Stimulated activated CD8-positive, alpha-beta memory T cell treated with anti-CD3 and anti-CD28 coated beads, Interleukin-7, amount 100 ng/mL, for 1 hour (primary cell): Measurements from ENCODE around the gene ARHGAP8.
"Not testable (repeated sequence)": the region's sequence is repeated elsewhere in the genome, so short reads cannot be mapped to it uniquely, and the experiment has no call there.

Experiments
- DNase-seq, 2 donors: peaks; one replicate each; pipeline ENCODE4 v3.0.0-alpha.2; 2020; ENCODE audit warnings: low read depth in 2 of 2

ARHGAP8 gene

DNA sequence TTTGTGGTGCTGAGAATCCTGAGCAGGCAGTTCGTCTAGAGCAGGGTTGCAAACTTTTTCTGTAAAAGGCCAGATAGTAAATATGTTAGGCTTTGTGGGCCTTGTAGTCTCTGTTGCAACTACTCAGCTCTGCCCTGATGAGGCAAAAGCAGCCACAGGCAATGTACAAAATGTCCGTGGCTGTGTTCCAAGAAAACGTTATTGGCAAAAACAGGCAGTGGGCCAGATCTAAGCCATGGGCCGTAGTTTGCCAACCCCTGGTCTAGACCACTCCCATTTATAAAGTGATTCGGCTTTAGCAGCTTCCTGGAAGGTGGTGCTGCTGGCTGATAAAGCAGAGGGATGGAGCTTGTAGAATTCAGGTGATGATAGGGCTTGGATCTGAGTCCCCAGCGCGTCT, 106.4 kb downstream of the ARHGAP8 start:
- DNase-seq, result not testable (repeated sequence)

DNA sequence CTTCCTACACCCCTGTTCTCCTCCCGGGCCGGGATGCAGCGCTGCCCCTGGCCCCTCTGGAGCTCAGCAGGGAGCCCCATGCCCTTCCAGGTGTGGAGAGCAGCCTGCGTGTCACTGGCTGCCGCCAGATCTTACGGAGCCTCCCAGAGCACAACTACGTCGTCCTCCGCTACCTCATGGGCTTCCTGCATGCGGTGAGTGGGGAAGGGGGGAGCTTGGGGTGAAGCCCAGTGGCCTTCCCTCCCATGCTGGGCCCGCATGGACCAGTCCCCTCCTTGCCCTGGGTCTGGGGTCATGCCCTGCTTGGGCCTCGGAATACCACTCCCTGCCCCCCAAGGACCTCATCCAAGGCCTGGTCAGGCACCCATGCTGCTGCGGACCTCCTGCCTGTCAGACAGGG, 107.3 kb downstream of the ARHGAP8 start:
- DNase-seq, result no peak

DNA sequence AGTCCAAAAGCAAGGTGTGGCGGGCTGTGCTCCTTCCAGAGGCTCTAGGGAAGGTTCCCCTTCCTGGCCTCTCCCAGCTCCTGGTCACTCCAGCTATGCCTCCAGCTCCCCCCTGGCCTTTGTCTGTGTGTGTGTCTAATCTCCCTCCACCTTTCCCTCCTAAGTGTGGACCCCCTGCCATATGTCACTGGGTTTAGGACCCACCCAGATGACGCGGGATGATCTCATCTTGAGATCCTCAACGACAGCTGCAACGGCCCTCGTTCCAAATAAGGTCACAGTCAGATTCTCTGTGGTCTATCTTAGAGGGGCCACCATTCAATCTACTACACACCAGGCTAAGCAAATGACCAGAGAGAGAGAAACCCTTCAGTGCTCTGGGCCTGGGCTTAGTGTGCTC, 107.9 kb downstream of the ARHGAP8 start:
- DNase-seq, result no peak

DNA sequence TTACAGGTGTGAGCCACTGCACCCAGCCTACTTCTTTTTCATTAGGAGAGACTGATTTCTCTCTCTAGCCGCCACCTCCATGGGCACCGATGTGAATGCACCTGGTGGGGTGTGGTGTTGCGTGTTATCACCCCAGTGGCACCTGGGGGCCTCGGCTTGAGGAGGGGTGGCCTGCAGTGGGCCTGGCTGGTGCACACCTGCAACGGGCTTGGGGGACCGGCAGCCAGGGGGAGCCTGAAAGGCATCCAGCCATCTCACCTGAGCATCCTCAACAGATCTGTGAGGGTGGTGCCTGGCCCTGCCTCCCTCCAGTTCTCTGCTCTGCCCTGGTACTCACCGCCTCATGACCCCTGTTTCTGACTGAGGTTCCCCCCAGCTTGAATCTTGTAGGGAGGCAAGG, 108.9 kb downstream of the ARHGAP8 start:
- DNase-seq, result no peak

DNA sequence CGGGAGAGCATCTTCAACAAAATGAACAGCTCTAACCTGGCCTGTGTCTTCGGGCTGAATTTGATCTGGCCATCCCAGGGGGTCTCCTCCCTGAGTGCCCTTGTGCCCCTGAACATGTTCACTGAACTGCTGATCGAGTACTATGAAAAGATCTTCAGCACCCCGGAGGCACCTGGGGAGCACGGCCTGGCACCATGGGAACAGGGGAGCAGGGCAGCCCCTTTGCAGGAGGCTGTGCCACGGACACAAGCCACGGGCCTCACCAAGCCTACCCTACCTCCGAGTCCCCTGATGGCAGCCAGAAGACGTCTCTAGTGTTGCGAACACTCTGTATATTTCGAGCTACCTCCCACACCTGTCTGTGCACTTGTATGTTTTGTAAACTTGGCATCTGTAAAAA, 109.9 kb downstream of the ARHGAP8 start:
- DNase-seq, result no peak

DNA sequence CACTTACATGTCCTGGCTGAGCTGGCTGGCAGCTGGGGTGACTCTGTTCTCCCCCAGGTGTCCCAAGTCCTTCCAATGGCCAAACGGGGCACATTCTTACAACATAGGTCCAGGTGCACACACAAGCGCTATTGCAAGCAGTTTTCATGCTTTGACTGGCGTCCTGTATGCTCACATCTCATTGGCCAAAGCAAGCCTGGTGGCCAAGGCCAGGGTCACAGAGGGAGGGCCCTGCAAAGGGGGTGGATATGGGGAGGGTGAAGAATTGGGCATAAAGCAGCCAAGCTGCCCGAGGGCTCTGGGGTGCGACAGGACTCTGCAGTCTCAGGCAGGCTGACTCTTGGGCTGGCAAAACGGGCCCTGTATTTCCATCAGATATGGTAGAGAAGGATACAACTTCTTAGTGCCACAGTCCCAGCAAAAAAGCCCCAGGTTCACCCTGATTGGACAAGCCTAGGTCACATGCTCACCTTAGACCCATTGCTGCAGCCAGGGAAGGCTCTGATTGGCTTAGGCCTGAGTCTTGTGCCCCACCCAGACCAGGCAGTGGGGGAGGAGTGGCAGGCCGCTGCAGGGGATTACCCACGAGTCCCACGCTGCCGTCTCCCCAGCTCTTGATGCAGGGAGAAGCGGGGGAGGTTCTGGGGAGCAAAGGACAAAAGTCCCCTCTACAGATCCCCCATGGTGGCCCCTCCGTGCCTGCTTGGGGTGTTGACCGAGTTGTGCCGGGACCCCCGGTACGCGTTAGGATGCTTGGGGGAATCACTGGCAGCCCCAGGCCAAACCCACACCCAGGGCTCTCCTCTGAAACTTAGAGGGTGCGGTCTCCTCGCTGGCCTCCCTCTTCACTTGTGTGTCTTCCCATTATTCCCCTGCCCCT, 110.8 kb downstream of the ARHGAP8 start:
- no peak for DNase-seq

DNA sequence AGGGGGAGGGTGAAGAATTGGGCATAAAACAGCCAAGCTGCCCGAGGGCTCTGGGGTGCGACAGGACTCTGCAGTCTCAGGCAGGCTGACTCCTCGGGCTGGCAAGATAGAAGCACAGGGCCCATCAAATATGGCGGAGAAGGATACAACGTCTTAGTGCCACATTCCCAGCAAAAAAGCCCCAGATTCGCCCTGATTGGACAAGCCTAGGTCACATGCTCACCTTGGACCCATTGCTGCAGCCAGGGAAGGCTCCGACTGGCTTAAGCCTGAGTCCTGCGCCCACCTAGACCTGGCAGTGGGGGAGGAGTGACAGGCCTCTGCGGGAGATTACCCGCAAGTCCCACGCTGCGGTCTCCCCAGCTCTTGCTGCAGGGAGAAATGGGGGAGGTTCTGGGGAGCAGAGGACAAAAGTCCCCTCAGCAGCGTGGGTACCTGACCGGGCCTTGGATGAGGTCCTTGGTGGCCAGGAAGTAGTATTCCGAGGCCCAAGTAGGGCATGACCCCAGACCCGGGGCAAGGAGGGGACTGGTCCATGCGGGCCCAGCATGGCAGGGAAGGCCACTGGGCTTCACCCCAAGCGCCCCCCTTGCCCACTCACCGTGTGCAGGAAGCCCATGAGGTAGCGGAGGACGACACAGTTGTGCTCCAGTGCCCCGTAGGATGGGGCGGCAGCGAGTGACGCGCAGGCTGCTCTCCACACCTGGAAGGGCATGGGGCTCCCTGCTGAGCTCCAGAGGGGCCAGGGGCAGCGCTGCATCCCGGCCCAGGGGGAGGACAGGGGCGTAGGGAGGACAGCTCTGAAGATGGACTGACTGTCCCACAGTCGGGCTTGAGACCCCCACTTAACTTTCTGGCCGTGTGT, 113.0 kb downstream of the ARHGAP8 start:
- DNase-seq, result no peak

DNA sequence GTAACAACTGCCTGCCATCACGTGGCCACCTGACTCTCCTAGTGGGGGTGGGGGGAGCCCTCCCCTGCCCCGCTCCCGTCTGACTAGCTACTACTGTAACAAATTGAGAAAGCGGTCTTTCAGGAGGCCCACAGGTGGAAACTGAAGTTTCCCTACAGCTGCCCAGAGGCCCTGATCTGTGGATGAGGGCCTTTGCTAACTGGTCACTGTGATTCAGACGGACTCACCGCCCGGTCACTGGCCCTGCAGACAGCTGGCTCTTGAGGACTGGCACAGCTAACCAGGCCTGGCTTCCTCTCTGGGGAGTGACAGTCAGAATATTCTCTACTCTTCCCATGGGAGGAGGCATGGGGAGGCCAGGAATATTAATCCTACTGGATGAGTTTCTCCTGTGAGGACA, 116.8 kb downstream of the ARHGAP8 start:
- no peak for DNase-seq

DNA sequence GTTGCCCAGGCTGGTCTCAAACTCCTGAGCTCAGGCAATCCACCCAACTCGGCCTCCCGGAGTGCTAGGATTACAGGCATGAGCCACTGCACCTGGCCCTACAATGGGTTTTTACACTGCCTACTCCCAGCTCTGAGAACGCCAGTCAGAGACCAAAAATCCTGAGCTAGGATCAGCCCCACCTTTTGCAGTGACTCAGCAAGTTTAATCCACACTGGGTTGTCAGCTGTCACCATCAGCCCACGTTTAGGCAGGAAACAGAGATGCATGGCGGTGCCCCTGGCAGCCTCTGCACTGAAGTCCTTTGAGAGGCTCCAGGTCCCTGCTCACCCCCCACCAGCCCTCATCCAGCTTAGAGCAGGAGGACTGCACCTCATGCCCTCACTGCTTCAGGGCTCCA, 117.6 kb downstream of the ARHGAP8 start:
- DNase-seq, result no peak

DNA sequence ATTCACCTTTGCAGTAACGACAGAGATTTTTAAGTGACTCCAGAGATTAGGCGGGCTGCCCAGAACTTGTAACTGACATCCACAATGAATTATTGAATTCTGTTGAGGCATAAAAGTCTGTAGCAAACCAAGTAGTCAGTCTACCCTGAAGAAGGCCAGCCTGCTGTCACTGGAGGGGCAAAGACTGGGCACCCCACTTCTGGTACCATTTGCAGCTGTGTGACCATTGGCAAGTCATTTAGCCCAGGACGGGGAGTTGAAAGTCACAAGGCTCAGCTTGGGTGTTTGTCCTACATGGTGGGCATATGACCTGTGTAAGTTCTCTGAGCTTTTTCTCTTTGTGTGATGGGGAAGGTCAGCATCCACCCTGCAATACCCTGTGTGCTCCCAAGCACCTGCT, 119.4 kb downstream of the ARHGAP8 start:
- DNase-seq, result no peak

DNA sequence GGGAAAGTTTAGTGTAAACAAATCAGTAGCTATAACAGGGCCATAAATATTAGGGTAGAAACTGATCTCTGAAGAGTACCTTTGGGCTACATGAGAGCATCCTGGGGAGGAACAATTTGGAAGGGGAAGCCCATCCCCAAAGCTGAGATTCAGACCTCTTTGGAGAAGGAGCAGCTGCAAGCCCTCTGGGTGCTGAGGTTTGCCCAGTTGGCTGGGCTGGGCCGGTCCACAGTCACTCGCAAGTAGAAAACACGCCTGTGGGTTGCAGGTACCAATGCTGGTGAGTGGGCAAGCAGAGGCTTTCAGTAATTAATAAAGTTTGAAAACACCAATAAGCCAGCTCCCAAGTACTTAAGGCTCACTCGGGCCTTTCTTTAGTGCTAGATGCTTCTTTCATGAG, 124.5 kb downstream of the ARHGAP8 start:
- DNase-seq, result no peak

DNA sequence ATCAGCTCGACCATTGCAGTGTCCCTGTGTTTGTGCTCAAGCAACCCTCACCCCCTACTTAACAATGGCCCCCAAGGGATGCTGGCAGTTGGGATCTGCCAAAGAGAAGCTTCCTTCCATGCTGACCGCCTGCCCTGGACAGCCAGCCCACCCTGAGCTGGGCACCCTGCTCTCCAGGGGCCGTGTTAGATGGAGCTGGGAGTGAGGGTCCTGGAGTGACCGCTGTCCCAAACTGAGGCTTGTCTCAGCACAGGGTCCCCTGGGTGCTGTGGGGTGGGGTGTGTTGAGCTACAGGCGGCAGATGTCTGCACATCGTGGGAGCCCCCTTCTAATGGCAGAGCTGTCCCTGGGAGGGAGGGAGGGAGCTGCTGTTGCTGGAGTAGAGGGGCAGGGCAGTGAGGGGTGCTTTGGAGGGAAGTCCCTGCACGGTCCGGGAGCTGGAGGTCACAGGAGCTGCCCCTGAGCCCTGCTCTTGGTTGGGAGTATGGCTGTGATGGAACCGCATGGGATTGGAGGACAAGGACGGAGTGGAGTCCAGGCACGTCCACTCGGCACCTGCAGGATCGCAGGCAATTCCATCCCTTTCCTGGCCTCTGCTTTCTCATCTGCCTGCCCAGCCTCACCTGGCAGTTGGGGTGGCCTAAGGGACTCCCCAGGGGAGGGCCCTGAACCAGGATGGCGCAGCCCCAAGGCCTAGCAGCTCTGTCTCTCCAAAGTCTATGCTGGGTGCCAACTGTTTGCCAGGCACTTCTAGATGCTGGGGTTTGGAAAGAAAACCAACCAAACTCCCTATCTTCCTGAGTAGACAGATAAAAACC, 126.3 kb downstream of the ARHGAP8 start:
- DNase-seq, result no peak

DNA sequence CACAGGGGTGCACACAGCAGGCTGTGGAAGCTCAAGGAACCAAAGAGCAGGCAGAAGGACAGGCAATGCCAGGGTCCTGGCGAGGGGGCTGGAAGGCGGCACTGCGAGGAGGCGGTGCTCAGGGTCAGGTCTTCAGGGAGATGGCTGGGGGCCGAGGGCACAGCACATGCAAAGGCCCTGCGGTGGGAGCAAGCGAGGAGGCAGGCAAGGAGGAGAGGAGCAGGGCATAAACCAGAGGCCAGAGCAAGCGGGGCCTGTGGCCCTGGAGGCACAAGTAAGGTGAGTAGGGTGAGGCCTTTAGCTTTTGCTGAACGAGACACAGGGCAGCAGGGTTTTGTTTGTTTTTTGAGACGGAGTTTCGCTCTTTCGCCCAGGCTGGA, 126.9 kb downstream of the ARHGAP8 start:
- DNase-seq, result no peak

DNA sequence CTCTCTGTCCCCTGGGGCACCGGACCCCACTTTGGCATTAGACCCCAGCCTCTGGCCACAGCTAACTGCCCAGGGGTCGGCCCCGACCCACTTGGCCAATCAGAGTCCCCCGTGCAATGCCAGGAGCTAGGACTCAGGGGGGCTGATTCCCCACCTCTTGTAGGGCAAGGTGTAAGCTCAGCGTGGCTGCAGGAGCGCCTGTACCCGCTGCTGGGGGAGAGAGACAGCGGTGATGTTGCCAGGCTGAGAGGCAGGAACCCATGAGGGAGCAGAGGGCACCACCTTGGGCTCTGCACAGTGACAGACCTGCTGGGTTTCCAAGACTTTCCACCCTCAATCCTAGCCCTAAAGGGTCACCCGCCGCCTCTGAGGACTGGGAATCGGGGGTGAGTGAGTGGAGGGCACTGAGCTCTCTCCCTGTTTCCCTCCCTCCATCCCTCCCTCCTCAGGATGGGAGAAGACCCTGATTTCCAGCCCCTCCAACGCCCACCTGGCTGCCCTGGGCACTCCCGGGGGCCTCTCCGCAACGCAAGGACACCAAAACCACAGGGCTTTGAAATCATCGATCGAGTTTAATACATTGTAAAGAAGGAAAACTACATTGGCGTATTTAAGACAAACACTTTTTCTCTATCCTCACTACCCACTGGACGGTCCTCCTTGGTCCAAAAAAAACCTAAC, 128.4 kb downstream of the ARHGAP8 start:
- DNase-seq, result no peak

DNA sequence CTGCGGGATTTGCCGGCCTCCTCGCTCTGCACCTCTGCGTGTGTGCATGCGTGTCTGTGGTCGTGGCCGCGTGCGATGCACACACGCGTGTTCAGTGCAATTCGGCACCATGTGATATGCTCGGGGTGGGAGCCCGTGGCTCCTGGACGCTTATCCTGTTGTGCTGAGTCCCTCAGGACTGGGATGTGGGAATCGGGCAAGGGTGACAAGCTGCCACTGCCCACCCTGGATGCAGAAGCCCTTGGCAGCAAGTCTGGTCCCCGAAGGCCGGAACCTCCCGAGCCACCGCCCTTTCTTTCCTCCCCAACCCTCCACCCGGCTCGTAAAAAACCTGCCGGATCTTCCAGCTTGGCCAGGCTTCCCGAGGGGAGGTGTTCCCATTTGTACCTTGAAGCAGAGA, 129.2 kb downstream of the ARHGAP8 start:
- no peak for DNase-seq

DNA sequence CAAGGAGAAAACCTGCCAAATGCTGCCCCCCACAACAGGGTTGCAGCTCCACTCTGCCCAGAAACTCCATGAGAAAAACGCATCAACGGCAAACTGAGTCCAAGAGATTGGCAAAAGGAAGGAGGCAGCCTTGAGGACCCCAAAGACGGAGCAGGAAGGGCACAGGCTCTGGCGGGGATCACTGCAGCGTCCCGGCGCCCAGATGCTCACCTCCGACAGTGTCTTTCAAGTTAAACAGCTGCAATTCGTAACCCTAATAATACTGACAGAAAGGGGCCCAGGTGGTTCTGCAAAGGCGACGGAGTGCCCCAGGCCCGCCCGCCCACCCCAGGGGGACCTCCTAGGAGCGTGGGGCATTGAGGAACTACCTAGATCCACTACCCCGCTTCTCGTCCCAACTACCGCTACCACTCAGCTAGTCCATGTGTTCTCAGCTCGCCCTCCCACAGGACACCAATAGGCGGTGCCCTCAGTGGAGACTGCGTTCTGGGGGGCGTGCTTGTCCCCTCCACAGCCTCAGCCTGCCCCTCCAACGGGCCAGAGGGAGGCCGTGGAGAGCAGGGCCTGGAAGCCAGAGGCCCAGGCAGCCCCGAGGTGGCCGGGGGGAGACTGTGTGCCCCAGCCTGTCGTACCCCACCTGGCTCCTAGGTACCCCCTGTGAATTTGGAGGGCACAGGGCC, 130.0 kb downstream of the ARHGAP8 start:
- no peak for DNase-seq

DNA sequence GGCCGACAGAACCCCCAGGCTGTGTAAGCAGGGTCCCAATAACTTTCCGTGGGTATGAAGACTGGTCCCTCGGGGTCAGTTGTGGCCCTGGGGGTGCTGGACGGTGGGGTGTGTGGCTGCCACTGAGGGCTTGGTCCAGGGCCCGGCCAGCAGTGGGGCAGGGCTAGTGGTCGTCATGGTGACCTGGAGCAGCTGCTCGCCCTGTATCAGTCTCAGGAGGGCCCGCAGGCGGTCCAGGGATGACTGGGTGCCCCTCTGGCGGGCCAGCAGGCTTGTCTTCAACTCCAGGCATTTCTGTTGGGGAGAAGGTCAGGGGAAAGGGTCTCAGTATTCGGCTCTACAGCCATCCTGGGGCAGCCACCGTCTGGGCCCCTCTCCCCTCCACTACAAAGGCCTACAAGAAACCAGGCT, 130.6 kb downstream of the ARHGAP8 start:
- DNase-seq, result no peak

DNA sequence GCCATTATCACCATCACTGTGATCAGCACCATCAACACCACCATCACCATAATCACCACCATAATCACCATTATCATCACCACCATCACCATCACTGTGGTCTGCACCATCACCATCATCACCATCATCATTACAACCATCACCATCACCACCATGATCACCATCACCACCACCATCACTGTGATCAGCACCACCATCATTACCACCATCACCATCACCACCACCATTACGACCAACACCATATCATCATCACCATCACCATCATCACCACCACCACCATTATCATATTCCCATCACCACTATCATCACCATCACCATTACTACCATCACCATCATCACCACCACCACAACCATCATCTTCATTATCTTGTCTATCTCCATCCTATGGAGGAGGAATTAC, 132.2 kb downstream of the ARHGAP8 start:
- DNase-seq, result no peak

DNA sequence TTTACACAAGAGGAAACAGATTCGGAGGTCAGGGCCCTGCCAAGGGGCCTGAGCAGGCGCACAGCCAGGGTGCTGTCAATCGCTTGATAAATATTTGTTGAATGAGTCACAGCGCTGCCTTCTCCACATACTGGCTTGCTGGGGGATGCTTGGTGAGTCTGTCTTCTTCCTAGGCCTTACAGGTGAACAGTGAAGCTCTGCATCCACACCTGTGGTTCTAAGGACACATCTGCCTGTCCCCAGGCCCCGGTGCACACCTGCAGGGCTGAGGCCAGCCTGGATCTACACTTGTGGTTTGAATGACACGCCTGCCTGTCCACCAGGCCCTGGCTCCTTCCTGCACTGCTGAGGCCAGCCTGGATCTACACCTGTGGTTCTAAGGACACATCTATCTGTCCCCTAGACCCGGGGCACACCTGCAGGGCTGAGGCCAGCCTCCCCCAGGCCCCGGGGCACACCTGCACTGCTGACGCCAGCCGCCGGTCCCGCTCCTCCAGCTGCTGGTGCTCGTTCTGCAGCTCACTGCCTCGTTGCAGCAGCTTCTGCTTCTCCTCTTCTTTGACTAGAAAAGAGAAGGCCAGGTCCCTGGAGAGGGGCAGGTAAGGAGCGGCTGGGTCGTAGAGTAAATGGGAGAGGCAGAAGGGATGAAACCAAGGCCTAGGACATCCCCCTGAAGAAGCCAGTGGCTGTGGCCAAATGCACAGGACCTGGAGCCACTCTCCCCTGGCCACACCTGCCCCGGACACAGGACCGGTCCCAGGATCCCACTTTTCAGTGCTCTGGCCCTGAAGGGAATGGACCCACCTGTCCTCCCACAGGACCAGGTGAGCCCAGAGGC, 132.8 kb downstream of the ARHGAP8 start:
- no peak for DNase-seq

DNA sequence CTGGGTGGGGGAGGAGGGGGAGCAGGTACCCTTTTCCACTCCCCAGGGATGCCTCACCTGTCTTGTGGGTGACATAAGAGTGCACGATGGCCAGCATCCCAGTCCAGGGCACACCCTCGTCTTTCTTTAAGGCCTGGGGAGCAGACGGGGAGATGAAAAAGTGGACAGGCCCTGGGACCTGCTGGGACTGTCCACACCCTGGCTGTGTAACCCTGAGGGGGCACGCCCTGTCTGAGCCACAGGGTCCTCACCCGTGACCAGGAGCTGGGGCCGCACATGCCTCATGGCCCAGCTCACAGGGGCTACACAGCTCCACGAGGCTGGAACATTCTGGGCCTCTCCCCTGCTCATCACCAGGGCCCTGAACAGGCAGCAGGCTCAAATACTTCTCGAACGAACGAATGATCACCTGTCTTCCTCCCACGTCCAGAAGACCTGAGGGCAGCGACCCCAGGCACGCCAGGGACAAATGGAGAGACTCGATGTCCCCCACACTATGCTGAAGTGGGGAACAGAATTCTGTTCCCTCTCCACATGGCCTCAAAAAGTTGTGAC, 133.5 kb downstream of the ARHGAP8 start:
- no peak for DNase-seq
